Esophagus muscularis mucosa (tissue), 4 donors: ENCODE data around the gene NOS3.

ENCODE experiments used
- CTCF ChIP-seq, 3 experiments: fragments of 200-600 bp in 2 of 3; fragments of 450-650 bp in 1 of 3; sonication (generic) in 2 of 3; IDR thresholded peaks; one replicate each; pipeline ENCODE4 v1.5.1; 2017 to 2019; ENCODE audit warnings: antibody characterized with exemption in 3 of 3, mild to moderate bottlenecking in 2 of 3, moderate library complexity in 1 of 3
- EP300 ChIP-seq: sonication (generic); formaldehyde crosslinking; IDR thresholded peaks from one replicate; pipeline ENCODE4 v1.6.1; 2017; ENCODE audit warnings: antibody characterized with exemption
- POLR2A ChIP-seq: fragments of 450-650 bp; IDR thresholded peaks from one replicate; pipeline ENCODE4 v1.6.1; 2017; ENCODE audit warnings: antibody characterized with exemption, moderate library complexity, mild to moderate bottlenecking, low read depth
- POLR2AphosphoS5 ChIP-seq, 2 donors: sonication (generic); formaldehyde crosslinking; IDR thresholded peaks; one replicate each; pipeline ENCODE4 v1.6.1; 2017; ENCODE audit warnings: antibody characterized with exemption in 2 of 2

- TF ChIP-seq POLR2A (no peak), CTCF (IDR thresholded peaks at IDR 0.05) (no peak), POLR2AphosphoS5 (IDR thresholded peaks at IDR 0.05) (peak; percentile 48 to 53), EP300 (no peak)
Observed at GRCh38 chr7:151038951-151039849, 48.4 kb downstream of the NOS3 start.
